Limb (tissue), 2 donors: ENCODE data around the gene DUSP2.

Source experiments
- DNase-seq, 2 donors: peaks; one replicate each; pipeline ENCODE4 v3.0.0-alpha.2; 2016; ENCODE audit errors: extremely low spot score in 2 of 2

DUSP2 gene

GRCh38 chr2:96135171-96135570, 10.1 kb downstream of the DUSP2 start:
- no peak for DNase-seq

GRCh38 chr2:96134421-96134820, 10.8 kb downstream of the DUSP2 start:
- no peak for DNase-seq

GRCh38 chr2:96131813-96132745, 13.2 kb downstream of the DUSP2 start:
- DNase-seq: no peak

GRCh38 chr2:96131152-96131812, 14.0 kb downstream of the DUSP2 start:
- no peak for DNase-seq

- no peak for DNase-seq
These were observed 14.8 kb downstream of the DUSP2 start for GRCh38 chr2:96130483-96130882.

- DNase-seq: no peak
These were observed 15.6 kb downstream of the DUSP2 start for GRCh38 chr2:96129528-96130120.

- DNase-seq: no peak
These were observed 16.8 kb downstream of the DUSP2 start for GRCh38 chr2:96128456-96128855.

- DNase-seq: no peak
These were observed 20.6 kb downstream of the DUSP2 start for GRCh38 chr2:96124406-96125265.

GRCh38 chr2:96123936-96124335, 21.3 kb downstream of the DUSP2 start:
- DNase-seq: no peak

- DNase-seq: no peak
These were observed 21.9 kb downstream of the DUSP2 start for GRCh38 chr2:96123290-96123689.

GRCh38 chr2:96122391-96122790, 22.8 kb downstream of the DUSP2 start:
- DNase-seq: no peak

GRCh38 chr2:96121414-96121813, 23.8 kb downstream of the DUSP2 start:
- no peak for DNase-seq

GRCh38 chr2:96120991-96121390, 24.2 kb downstream of the DUSP2 start:
- DNase-seq: no peak

GRCh38 chr2:96120091-96120720, 25.0 kb downstream of the DUSP2 start:
- DNase-seq: no peak

- no peak for DNase-seq
These were observed 25.9 kb downstream of the DUSP2 start for GRCh38 chr2:96119389-96119751.

GRCh38 chr2:96118698-96119388, 26.4 kb downstream of the DUSP2 start:
- DNase-seq: no peak

GRCh38 chr2:96117701-96118588, 27.3 kb downstream of the DUSP2 start:
- no peak for DNase-seq

- DNase-seq: peak; percentile 49 to 78
These were observed 28.2 kb downstream of the DUSP2 start for GRCh38 chr2:96116879-96117533.

GRCh38 chr2:96116424-96116878, 28.8 kb downstream of the DUSP2 start, which contains the start of gene ADRA2B:
TSS of gene ADRA2B (minus strand) at chr2:96116571. CDS start at chr2:96116149, 422 bp downstream.
- DNase-seq: peak; percentile 36 to 80
